Measurements from ENCODE around the gene AFF3.
A peak's percentile ranks its signal among the peaks of the same experiment; 100 is the strongest.

AFF3 gene

DNA sequence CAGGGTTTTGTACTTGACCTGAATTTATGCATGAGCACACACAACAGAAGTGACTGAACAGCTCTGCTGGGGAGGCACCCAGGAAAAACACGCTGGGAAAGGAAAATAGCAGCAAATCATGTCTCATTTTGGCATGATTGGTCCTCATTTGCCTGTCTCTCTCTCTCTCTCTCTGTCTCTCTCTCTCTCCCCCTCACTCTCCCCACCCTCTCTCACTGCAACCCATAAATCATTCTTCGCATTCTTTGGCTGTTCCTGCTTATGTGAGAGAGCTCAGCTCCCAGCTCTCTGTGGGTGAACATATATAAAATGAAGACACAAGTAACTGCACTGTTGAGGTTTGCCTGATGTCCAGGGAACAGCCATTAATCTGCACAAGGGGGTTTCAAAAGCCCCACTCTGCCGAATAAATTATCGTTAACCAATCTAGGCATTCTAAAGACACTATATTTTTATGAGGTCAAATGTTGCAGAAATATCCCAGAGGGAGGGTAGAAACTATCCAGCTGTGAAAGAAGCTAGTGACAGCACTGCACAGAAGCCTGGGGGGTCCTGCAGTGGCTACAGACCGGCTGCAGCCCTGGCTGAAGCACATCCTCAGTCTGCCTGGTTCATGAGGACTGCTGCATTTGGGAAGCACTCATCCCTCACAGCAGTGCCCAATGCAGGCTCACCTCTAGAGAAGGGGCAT lies 260.3 kb downstream of the AFF3 start:
- Mint-ChIP-seq H3K9me3 (no peaks in the 10 kb centered on the region), H3K4me1 (no peaks in the 10 kb centered on the region), H3K4me3 (no peak overlapping the region), H3K27me3 (no peaks in the 10 kb centered on the region), H3K36me3 (no peaks in the 10 kb centered on the region), H3K27ac (no peak overlapping the region)

GRCh38 chr2:99880964-99881294 lies 261.5 kb downstream of the AFF3 start:
- H3K4me3 Mint-ChIP-seq: no peak overlapping the region
- no peak overlapping the region for H3K27ac Mint-ChIP-seq
- H3K27me3 Mint-ChIP-seq: no peaks in the 10 kb centered on the region
- H3K36me3 Mint-ChIP-seq: peaks cover 2% of the 10 kb centered on the region
- no peaks in the 10 kb centered on the region for H3K4me1 Mint-ChIP-seq
- H3K9me3 Mint-ChIP-seq: no peaks in the 10 kb centered on the region

- Mint-ChIP-seq H3K36me3 (peaks cover 2% of the 10 kb centered on the region), H3K9me3 (no peaks in the 10 kb centered on the region), H3K4me1 (no peaks in the 10 kb centered on the region), H3K27me3 (no peaks in the 10 kb centered on the region), H3K27ac (no peak overlapping the region), H3K4me3 (no peak overlapping the region)
Measured at GRCh38 chr2:99880148-99880963, 262.0 kb downstream of the AFF3 start.

GRCh38 chr2:99879481-99879880 lies 262.9 kb downstream of the AFF3 start:
- Mint-ChIP-seq H3K27ac (no peak overlapping the region), H3K4me3 (no peak overlapping the region), H3K27me3 (no peaks in the 10 kb centered on the region), H3K9me3 (no peaks in the 10 kb centered on the region), H3K36me3 (peaks cover 2% of the 10 kb centered on the region), H3K4me1 (no peaks in the 10 kb centered on the region)

DNA sequence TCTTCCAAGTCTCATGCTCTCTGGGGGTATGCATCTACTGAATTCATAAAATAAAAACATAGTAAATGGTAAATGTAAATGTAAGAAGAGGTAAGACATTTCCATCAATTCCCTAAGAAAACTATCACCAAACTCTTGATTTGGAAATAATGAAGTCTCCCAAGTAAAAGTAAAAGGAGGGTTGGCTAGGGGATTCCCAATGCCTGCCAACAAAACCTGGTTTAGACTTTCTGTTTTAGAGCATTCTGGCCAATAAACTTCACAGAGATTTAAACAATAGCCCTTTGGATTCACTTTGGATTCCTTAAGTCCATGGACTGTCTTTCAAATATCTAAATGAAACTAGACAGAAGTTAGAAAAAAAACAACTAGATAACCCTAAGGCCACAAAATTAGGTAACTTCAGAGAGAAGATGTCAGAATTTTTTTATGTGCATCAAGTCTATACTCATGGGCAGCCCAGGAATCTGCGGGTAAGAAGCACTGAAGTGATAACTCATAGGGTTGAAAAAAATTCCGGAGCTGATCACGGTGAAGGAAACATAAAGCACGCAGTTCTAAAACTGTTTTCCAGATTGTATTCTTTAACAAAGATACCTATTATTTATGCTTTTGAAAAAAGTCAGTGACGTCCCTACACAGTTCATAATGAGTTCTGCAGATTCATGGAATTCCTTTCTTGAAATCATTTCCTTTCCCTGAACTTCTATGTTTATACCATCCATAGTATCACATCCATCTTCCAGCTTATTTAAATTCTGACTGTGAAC lies 263.6 kb downstream of the AFF3 start:
- no peak overlapping the region for H3K4me3 Mint-ChIP-seq
- no peak overlapping the region for H3K27ac Mint-ChIP-seq
- H3K9me3 Mint-ChIP-seq: no peaks in the 10 kb centered on the region
- peaks cover 2% of the 10 kb centered on the region for H3K36me3 Mint-ChIP-seq
- no peaks in the 10 kb centered on the region for H3K4me1 Mint-ChIP-seq
- H3K27me3 Mint-ChIP-seq: no peaks in the 10 kb centered on the region

GRCh38 chr2:99877963-99878362 lies 264.4 kb downstream of the AFF3 start:
- no peaks in the 10 kb centered on the region for H3K27me3 Mint-ChIP-seq
- no peak overlapping the region for H3K27ac Mint-ChIP-seq
- no peaks in the 10 kb centered on the region for H3K9me3 Mint-ChIP-seq
- H3K4me3 Mint-ChIP-seq: no peak overlapping the region
- H3K4me1 Mint-ChIP-seq: no peaks in the 10 kb centered on the region
- peaks cover 2% of the 10 kb centered on the region for H3K36me3 Mint-ChIP-seq

DNA sequence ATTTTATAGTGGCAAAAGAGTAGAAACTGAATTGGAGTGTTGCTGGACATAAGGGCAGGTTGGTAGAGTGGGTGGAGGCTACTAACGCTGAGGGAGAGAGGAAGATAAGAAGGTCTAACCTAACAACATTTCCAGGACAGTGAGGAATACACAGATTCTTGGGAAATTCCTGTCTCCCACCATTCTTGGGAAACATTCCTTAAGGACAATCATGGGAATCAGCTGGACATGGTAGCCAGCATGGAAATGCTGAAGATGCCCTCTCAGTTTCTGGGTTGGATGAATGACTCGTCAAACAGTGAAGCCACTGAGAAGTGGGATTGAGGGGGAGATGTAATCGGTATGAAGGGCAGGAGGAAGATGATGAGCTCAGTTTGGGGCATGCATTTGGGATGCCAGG lies 265.4 kb downstream of the AFF3 start:
- peaks cover 2% of the 10 kb centered on the region for H3K36me3 Mint-ChIP-seq
- H3K27me3 Mint-ChIP-seq: no peaks in the 10 kb centered on the region
- no peak overlapping the region for H3K27ac Mint-ChIP-seq
- H3K9me3 Mint-ChIP-seq: no peaks in the 10 kb centered on the region
- H3K4me3 Mint-ChIP-seq: no peak overlapping the region
- no peaks in the 10 kb centered on the region for H3K4me1 Mint-ChIP-seq

DNA sequence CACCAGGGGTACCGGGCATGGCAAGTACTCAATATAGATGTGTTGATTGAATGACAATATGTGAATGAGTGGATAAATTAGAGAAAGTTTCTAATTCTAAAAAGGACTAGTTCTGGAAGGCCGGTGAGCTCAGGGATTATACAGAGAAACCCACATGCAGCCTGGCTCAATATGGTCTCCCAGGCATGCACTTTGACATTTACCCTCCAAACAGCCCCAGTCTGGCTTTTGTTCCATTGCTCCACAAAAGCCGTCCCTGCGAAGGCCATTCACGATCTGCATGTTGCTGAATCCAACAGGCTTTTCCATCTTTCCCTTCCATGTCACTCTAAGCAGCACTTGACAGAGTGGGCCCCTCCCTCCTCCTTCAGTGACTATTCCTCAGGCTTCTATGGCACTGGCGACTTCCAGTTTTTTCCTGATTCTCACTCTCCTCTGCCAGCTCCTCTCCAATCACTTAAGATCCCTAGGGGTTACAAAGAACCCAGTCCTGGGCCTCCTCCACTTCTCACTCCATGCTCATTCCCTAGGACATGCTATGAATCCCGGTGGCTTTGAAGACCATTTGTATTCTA lies 266.7 kb downstream of the AFF3 start:
- H3K27ac Mint-ChIP-seq: no peak overlapping the region
- H3K4me1 Mint-ChIP-seq: no peaks in the 10 kb centered on the region
- H3K27me3 Mint-ChIP-seq: no peaks in the 10 kb centered on the region
- no peak overlapping the region for H3K4me3 Mint-ChIP-seq
- peaks cover 2% of the 10 kb centered on the region for H3K36me3 Mint-ChIP-seq
- H3K9me3 Mint-ChIP-seq: no peaks in the 10 kb centered on the region

DNA sequence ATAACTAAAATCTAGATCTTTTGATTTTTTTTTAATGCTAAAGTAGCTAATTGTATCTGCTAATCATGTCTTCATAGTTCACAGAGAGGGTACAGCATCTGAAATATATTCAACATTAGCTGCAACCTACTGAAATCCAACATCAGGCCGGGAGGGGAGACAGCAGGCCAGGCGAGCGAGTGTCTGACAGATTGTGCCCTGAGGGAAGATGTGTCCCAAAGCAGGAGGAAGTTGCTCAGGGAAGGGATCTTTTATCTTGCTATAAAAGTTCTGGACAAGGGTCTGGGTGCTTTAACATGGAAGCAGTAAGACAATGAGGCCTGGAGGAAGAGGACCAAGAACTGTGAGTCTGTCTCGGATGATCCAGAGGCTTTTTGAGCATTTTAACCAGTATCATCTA lies 274.1 kb downstream of the AFF3 start:
- Mint-ChIP-seq H3K4me1 (peaks cover 3% of the 10 kb centered on the region), H3K27me3 (no peaks in the 10 kb centered on the region), H3K9me3 (no peaks in the 10 kb centered on the region), H3K27ac (peak overlapping the region; percentile 17), H3K36me3 (peaks cover 2% of the 10 kb centered on the region), H3K4me3 (no peak overlapping the region)

GRCh38 chr2:99867770-99868169 lies 274.6 kb downstream of the AFF3 start:
- Mint-ChIP-seq H3K4me3 (no peak overlapping the region), H3K27me3 (no peaks in the 10 kb centered on the region), H3K27ac (no peak overlapping the region), H3K36me3 (peaks cover 2% of the 10 kb centered on the region), H3K9me3 (no peaks in the 10 kb centered on the region), H3K4me1 (peaks cover 8% of the 10 kb centered on the region)

- peaks cover 2% of the 10 kb centered on the region for H3K36me3 Mint-ChIP-seq
- H3K27ac Mint-ChIP-seq: no peak overlapping the region
- H3K4me1 Mint-ChIP-seq: peaks cover 25% of the 10 kb centered on the region
- H3K27me3 Mint-ChIP-seq: no peaks in the 10 kb centered on the region
- no peaks in the 10 kb centered on the region for H3K9me3 Mint-ChIP-seq
- H3K4me3 Mint-ChIP-seq: no peak overlapping the region
Measured at GRCh38 chr2:99865818-99866676, 276.3 kb downstream of the AFF3 start.

DNA sequence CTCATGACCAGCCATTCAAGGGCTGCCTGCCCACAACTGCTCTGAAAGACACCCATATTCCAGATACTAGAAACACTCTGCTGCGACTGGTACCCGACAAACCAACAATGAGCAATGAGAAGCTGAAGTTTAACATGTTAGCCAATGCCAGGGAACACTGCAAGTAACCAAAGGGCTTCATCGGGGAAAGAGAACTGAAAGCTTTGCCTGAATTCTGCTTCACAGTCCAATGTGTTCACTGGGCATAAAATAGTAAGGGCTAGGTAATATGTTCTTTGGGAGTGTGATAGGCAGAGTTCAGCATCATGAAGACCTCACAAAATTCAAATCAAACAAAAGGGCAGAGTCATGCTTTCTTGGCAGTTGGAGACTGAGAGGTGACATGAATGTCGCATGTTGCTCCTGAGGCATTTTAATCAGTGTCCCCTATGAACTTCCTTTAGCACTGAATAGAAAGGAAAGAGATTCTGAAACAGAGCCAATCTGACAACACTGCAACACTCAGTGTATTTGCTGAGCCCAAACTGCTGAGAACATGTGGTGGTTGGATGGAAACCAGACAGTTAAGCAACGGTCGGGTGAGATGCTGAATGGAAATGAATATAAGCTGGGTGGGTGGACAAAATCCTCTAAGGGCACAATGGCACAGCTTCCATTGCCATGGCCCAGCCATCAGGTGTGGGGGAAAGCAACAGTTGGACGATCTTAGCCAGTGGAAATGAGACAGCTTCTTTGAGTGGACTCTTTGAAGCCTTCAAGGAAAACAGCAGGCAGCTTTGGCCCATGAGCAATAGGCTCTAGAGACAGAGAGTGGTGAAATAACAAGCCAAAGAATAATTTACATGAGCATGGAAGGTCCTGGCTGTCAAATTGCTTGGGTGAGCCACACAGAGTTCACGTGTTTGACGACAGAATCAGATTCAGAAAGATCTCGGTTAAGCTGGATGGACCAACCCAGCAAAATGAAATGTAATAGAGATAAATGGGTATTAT lies 277.5 kb downstream of the AFF3 start:
- Mint-ChIP-seq H3K27ac (no peak overlapping the region), H3K27me3 (no peaks in the 10 kb centered on the region), H3K4me1 (peaks cover 30% of the 10 kb centered on the region), H3K9me3 (no peaks in the 10 kb centered on the region), H3K36me3 (peaks cover 2% of the 10 kb centered on the region), H3K4me3 (no peak overlapping the region)

DNA sequence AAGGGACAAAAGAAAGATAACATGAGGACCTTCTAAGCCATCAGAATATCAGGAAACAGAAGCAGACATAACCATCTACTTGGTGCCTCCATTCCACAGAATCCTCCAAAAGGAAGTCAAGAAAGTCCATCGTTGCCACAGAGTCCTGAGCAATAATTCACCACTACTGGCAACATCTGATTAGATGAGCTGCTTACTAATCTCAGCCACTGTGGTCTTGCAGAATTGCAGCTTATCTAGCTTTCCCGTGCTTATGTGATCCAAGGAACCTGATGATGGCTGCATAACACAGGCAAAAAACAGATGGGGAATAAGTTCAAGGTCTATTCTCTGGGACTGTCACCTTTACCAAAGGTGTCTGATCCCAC lies 278.5 kb downstream of the AFF3 start:
- H3K4me3 Mint-ChIP-seq: no peak overlapping the region
- peaks cover 2% of the 10 kb centered on the region for H3K36me3 Mint-ChIP-seq
- no peaks in the 10 kb centered on the region for H3K27me3 Mint-ChIP-seq
- peaks cover 30% of the 10 kb centered on the region for H3K4me1 Mint-ChIP-seq
- no peak overlapping the region for H3K27ac Mint-ChIP-seq
- no peaks in the 10 kb centered on the region for H3K9me3 Mint-ChIP-seq

DNA sequence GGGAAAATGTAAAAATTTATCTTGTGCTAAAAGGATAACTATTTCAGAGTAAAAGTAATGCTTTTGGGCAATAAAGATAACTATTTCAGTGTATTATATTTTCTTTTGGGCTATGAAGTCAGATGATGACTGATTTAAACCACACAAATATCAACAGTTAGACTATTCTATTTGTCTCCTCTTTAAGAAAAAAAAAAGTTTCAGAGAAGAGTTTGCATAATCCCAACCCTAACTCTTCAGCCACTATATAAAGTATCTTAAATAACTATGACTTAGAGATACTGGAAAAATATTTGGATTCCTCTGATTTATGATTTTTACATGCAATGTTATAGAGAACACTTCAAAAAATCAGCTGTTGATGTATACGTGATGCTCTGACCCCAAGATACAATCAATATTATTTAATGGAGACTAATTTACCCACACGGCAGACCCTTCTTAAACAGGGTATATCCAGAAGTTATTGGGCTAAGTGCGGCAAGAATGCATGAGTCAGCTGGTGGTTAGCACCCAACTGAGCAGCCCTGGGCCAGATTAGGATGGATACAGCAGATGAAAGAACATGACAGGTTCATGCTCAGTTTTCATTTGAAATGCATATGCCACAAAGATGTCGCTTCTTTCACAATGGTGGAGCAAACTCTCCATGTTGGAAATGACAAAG lies 279.0 kb downstream of the AFF3 start:
- H3K27me3 Mint-ChIP-seq: no peaks in the 10 kb centered on the region
- H3K9me3 Mint-ChIP-seq: no peaks in the 10 kb centered on the region
- H3K4me3 Mint-ChIP-seq: no peak overlapping the region
- peaks cover 2% of the 10 kb centered on the region for H3K36me3 Mint-ChIP-seq
- H3K27ac Mint-ChIP-seq: no peak overlapping the region
- H3K4me1 Mint-ChIP-seq: peaks cover 30% of the 10 kb centered on the region

Data from activated naive CD4-positive, alpha-beta T cell treated with anti-CD3 and anti-CD28 coated beads, Interleukin-2, amount 50 U/mL, for 24 hours (primary cell).